Vagina (tissue), 2 donors: ENCODE results near the gene NRARP.

Source experiments
- POLR2A ChIP-seq, 2 donors: fragments of 450-650 bp; IDR thresholded peaks; one replicate each; pipeline ENCODE4 v1.6.1; 2017; ENCODE audit warnings: antibody characterized with exemption in 2 of 2, mild to moderate bottlenecking in 2 of 2, moderate library complexity in 2 of 2
- POLR2AphosphoS5 ChIP-seq, 2 donors: sonication (generic); formaldehyde crosslinking; IDR thresholded peaks; one replicate each; pipeline ENCODE4 v1.9.0; 2017; ENCODE audit warnings: antibody characterized with exemption in 2 of 2, mild to moderate bottlenecking in 2 of 2, low read depth in 1 of 2; ENCODE audit not compliant: insufficient read depth in 1 of 2
- TF ChIP-seq, protein P1 (sequence below), 3 experiments: fragments of 450-650 bp in 2 of 3; fragments of 200-600 bp in 1 of 3; sonication (generic) in 1 of 3; IDR thresholded peaks; one replicate each; pipeline ENCODE4 v1.5.1; 2017 to 2019; ENCODE audit warnings: antibody characterized with exemption in 3 of 3, mild to moderate bottlenecking in 2 of 3, moderate library complexity in 2 of 3

DNA sequence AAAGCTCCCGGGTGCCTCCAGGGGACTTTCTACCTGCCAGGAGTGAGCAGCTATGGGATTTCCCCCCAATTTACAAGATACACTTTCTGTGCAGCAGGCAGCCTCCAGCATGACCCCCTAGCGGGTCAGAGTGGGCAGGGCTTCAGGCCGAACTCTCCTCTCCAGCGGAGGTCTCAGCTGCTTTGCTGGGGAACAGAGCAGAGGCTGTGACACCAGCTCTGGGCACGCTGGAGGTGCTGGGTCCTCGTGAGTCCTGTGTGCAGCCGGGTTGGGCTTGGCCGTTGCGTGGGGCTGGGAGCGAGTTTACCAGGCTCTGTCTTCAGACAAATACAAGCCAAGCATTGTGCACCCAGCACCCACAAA lies 2.9 kb downstream of the NRARP start:
- TF ChIP-seq, protein P1, sequence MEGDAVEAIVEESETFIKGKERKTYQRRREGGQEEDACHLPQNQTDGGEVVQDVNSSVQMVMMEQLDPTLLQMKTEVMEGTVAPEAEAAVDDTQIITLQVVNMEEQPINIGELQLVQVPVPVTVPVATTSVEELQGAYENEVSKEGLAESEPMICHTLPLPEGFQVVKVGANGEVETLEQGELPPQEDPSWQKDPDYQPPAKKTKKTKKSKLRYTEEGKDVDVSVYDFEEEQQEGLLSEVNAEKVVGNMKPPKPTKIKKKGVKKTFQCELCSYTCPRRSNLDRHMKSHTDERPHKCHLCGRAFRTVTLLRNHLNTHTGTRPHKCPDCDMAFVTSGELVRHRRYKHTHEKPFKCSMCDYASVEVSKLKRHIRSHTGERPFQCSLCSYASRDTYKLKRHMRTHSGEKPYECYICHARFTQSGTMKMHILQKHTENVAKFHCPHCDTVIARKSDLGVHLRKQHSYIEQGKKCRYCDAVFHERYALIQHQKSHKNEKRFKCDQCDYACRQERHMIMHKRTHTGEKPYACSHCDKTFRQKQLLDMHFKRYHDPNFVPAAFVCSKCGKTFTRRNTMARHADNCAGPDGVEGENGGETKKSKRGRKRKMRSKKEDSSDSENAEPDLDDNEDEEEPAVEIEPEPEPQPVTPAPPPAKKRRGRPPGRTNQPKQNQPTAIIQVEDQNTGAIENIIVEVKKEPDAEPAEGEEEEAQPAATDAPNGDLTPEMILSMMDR (IDR thresholded peaks at IDR 0.05), result no peak
- TF ChIP-seq POLR2AphosphoS5 (IDR thresholded peaks at IDR 0.05; ENCODE audit: insufficient read depth in 1 of 2, low read depth in 1 of 2), result no peak
- no peak for TF ChIP-seq POLR2A (IDR thresholded peaks at IDR 0.05)
